T-helper 2 cell treated with Interferon-gamma antibody and Interleukin-4, amounts not matched to agents 100 ng/mL and 5 ng/mL, for 36 hours (primary cell): ENCODE data around the gene IGF1R. TPM values are rescaled to one million over a fixed set of nuclear protein-coding genes. Genes with fewer than 3 reads are reported as not detected.

Source experiments
- intact Hi-C: fragments of 100-400 bp; cut with micrococcal nuclease; formaldehyde crosslinking; loops from one replicate; pipeline ENCODE4 v1.15.1; 2023
- total RNA-seq: library from RNA; stranded (reverse); gene quantifications from 2 replicates; pipeline ENCODE4 v1.2.3, GENCODE V29; 2022

Gene IGF1R
- total RNA-seq, 1 donor from 2014 or later, result 21.3 TPM

DNA sequence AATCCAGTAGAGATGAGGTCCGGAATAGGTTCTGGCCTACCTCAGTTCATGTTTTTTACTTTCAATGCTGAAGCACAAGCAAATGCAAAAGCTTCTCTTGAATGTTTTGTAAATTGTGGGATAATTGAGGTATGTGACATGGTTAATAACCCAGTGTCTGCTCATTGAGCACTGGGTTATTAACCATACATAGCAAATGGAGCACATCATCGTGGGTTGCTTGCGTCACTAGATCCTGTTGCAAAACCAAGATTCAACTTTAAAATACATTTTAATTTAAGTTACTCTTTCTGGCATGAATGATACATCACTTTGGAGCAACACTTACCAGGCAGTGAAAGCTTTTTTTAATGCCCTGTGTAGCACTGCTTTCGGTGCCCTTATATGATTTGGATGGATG lies 165.6 kb downstream of the IGF1R start:
- intact Hi-C loops, result no loop called here

GRCh38 chr15:98815207-98815606 lies 166.9 kb downstream of the IGF1R start:
- intact Hi-C loops, result no loop called here

GRCh38 chr15:98817745-98818144 lies 169.4 kb downstream of the IGF1R start:
- intact Hi-C loops, result no loop called here

GRCh38 chr15:98823012-98823458 lies 174.7 kb downstream of the IGF1R start:
- intact Hi-C loops, result no loop called here

GRCh38 chr15:98823616-98824015 lies 175.3 kb downstream of the IGF1R start:
- intact Hi-C loops, result no loop called here

DNA sequence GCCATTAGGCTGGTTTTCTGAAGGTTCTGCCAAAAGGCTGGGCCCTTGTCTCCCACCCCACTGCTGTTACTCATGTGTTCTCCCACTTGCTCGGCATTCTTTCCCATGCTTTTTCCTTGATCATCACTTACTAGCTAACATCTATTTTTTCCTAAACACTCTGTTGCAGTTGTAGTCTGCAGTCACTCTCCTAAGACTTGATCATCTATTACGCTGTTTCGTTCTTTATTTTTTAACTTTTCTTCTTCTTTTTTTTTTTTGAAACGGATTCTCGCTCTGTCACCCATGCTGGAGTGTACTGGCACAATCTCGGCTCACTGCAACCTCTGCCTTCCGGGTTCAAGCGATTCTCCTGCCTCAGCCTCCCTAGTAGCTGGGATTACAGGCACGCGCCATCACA lies 176.3 kb downstream of the IGF1R start:
- intact Hi-C loops, result no loop called here

- intact Hi-C loops, result no loop called here
These were observed 178.3 kb downstream of the IGF1R start for GRCh38 chr15:98826658-98827057.

GRCh38 chr15:98827217-98827616 lies 178.9 kb downstream of the IGF1R start:
- intact Hi-C loops, result no loop called here

DNA sequence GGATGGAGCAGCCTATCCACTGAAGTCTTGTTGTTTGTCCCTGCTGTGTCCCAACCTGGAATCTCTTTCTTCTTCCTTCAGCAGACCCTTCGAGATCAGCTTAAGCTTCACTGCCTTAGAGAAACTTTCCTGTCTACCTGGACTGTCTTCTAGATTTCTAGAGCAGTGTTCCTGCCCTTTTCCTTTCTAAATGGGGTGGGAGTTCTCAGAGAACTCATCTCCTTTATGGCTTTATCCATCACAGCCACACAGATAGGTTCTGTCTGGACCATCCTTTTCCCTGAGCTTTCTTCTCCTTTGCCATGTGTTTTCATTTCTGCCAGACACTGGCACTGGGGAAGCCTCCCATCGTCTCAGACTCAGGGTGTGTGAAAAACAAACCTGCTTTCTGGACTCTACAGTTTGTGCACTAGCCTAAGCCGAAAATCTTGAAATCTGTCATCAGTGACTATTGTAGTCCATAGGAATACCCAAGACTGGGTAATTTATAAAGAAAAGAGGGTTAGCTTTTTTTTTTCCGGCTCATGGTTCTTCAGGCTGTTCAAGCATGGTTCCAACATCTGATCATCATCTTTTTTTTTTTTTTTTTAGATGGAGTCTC lies 181.8 kb downstream of the IGF1R start:
- intact Hi-C loops, result no loop called here

DNA sequence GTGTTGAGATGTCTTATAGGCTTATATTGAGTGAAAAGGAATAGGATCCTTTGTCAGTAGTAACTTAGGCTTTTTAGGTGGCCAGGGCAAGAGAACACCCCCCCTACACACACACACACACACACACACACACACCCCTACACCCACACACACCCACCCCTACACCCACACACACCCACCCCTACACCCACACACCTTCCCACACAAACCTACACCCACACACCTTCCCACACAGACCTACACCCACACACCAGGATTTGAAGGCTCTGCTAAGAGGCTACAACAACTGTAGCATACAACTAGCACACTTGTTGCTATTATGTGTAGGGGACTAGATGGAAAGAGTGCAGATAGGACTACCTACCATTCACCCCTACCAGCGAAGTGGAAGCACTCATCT lies 186.6 kb downstream of the IGF1R start:
- intact Hi-C loops, result no loop called here

GRCh38 chr15:98835876-98836275 lies 187.5 kb downstream of the IGF1R start:
- intact Hi-C loops, result no loop called here

DNA sequence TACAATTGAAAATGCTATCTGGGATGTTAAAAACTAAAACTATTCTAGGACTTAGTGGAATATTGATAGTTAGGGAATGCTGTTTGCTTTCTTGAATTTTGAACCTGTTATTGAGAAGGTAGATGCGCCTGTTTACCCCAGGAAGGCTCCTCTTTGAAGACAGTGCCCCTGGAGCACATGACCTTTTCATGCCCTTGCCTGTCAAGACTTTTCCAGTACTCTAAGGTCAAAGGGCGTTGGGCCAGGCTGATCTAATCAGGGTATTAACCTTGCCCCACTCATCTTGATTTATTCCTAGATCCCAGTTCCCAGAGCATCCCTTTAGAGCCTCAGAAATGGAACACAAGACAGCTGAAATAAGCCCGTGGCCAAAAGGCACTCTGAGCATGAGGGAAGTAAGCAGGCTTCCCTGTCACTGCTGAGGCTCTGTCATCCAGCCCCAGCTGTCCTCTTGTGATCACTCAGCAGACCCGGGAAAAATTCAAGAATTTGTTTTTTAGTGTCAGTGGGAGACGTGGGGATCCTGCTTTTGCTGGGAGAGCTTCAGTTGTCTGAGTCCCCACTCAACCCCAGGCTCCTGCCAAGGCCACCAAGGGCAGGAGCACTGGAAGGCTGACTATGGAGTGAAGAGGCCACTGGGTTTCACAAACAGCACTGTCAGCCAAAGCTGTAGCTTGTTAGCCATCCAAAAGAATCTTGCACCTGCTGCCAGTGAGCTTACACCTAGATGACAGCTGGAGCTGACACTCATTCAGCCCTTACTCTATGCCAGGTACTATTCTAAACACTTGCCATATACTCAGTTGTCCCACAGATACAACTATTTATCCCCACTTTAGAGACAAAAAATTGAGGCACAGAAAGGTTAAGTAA lies 190.3 kb downstream of the IGF1R start:
- intact Hi-C loops, result no loop called here

GRCh38 chr15:98840053-98840452 lies 191.7 kb downstream of the IGF1R start:
- intact Hi-C loops, result no loop called here

DNA sequence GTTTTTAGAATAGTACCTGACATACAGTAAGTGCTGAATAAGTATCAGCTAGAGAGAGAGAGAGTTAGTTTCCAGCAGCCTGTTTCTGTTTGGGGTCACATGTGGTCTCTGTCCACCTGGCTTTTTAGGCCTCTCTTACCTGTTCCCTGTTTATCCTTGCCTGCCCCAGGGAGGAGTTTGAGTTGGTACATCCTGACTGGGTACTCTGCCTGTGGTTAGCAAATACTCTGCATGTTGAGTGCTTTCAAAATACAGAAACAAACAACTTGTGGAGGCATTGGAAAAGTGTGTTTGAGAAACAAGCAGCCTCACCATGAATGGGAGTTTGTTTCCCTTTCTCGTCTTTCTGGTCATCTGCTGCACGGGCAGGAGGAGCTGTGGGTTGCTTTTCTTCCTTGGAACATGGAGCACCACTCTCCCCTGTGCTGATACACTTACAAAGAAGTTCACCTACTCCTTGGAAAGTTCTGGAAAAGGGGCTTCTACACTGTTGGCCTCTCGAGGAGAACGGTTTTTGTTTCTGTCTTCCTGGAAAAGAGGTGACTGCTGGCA lies 193.2 kb downstream of the IGF1R start:
- intact Hi-C loops, result no loop called here

- intact Hi-C loops, result no loop called here
These were observed 194.0 kb downstream of the IGF1R start for GRCh38 chr15:98842192-98842972.

DNA sequence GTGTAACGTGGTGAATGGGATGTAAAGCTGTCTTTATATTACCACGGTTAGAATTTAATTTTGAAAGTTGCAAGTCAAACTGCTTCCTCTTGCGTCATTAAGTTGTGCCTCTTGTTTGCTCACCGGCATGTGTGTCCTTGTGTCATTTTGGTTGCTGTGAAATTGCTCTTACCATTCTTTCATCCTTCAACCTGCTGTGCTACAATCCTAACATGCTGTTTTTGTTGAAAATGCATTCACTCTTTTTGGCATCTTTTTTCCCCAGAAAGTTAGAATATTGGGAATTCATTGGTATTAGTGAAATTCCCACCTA lies 194.6 kb downstream of the IGF1R start:
- intact Hi-C loops, result no loop called here

- intact Hi-C loops, result no loop called here
These were observed 195.5 kb downstream of the IGF1R start for GRCh38 chr15:98843844-98844243.

GRCh38 chr15:98844261-98844660 lies 195.9 kb downstream of the IGF1R start:
- intact Hi-C loops, result no loop called here

GRCh38 chr15:98845138-98845884 lies 197.0 kb downstream of the IGF1R start:
- intact Hi-C loops, result no loop called here

- intact Hi-C loops, result no loop called here
These were observed 202.7 kb downstream of the IGF1R start for GRCh38 chr15:98850961-98851572.

DNA sequence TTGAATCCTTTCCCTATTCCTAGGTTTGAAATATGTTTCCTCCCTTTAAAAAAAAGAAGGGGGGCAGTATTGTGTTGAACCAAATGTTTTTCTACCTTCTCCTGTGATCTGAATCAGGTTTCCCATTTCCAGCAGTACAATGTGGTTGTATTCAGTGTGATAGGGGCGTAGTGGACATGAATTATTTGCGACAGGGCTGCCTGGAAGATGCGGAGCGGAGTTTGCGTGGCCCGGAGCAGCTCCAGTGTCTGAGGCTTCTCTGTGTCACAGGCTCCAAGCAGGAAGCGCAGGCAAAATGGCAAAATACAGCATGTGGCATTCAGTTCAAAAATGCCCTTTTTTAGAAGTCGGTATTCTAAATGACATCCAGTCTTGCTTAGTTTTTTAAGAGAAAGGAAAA lies 204.8 kb downstream of the IGF1R start:
- intact Hi-C loops, result loop anchor here (1.0 kb wide), 2 partner anchors 205 to 253 kb away; partner anchors contain the start of gene IGF1R
